Mucosa of descending colon (tissue), 3 donors: Measurements from ENCODE around the gene AOPEP. TPM values are rescaled to one million over a fixed set of nuclear protein-coding genes. Genes with fewer than 3 reads are reported as not detected.
A peak's percentile ranks its signal among the peaks of the same experiment; 100 is the strongest.

ENCODE experiments used
- ATAC-seq: fragments of 200-7000 bp; cut with Tn5 transposase; one replicate; pipeline ENCODE4 v1.9.1; 2020; ENCODE audit warnings: mild to moderate bottlenecking, moderate library complexity
- DNase-seq, 3 donors: peaks; one replicate each; pipeline ENCODE4 v3.0.0-alpha.2; 2020
- H3K36me3 ChIP-seq: fragments of 200-600 bp; one replicate; pipeline ENCODE4 v1.8.0; 2021; ENCODE audit warnings: low read depth, mild to moderate bottlenecking
- H3K4me1 ChIP-seq: fragments of 200-600 bp; one replicate; pipeline ENCODE4 v1.8.0; 2021; ENCODE audit warnings: low read depth, mild to moderate bottlenecking
- H3K4me3 ChIP-seq: fragments of 200-600 bp; one replicate; pipeline ENCODE4 v1.8.0; 2021; ENCODE audit warnings: mild to moderate bottlenecking
- H3K9me3 ChIP-seq: fragments of 200-600 bp; one replicate; pipeline ENCODE4 v1.8.0; 2021; ENCODE audit warnings: mild to moderate bottlenecking
- intact Hi-C, 2 donors: fragments of 100-400 bp; cut with DNase I in 1 of 2; cut with micrococcal nuclease in 1 of 2; formaldehyde crosslinking; loops; one replicate each; pipeline versions ENCODE4 v1.11.0 to v1.11.1; 2022; cut with DNase I, micrococcal nuclease
- total RNA-seq, 3 donors: library from RNA; stranded (reverse); fragmentation: NEBNext Ultra II Directional in 2 of 3; extraction: Animal tissue kit (Norgen Biotek cat#: 25700) in 2 of 3; gene quantifications; one replicate each; pipeline versions ENCODE4 v1.2.1 to v1.2.4, GENCODE V29; 2021 to 2023
- TF ChIP-seq, protein P1 (sequence below): fragments of 200-600 bp; IDR thresholded peaks from one replicate; pipeline ENCODE4 v1.8.0; 2022; ENCODE audit warnings: antibody characterized with exemption, mild to moderate bottlenecking
- donor health status: DM: no; HTN: no; CAD: no; lungs with moderate emphysema.
- donor health status: DM: no; HTN: no; CAD: no.
- donor health status: DM: no; HTN: yes; CAD: no.

The AOPEP gene
- total RNA-seq, 3 donors from 2014 or later, result 47.5 to 102 (median 57.8) TPM

- ATAC-seq, result no peak
- no peak overlapping the region for H3K4me3 ChIP-seq
- intact Hi-C loops, result no loop called here
- no peak for DNase-seq
- TF ChIP-seq, protein P1, sequence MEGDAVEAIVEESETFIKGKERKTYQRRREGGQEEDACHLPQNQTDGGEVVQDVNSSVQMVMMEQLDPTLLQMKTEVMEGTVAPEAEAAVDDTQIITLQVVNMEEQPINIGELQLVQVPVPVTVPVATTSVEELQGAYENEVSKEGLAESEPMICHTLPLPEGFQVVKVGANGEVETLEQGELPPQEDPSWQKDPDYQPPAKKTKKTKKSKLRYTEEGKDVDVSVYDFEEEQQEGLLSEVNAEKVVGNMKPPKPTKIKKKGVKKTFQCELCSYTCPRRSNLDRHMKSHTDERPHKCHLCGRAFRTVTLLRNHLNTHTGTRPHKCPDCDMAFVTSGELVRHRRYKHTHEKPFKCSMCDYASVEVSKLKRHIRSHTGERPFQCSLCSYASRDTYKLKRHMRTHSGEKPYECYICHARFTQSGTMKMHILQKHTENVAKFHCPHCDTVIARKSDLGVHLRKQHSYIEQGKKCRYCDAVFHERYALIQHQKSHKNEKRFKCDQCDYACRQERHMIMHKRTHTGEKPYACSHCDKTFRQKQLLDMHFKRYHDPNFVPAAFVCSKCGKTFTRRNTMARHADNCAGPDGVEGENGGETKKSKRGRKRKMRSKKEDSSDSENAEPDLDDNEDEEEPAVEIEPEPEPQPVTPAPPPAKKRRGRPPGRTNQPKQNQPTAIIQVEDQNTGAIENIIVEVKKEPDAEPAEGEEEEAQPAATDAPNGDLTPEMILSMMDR, result no peak
- no peaks in the 10 kb centered on the region for H3K36me3 ChIP-seq
- no peaks in the 10 kb centered on the region for H3K9me3 ChIP-seq
- no peaks in the 10 kb centered on the region for H3K4me1 ChIP-seq
These were observed 91.0 kb downstream of the AOPEP start for GRCh38 chr9:94817291-94818177.

GRCh38 chr9:94818178-94818541 is 91.7 kb downstream of the AOPEP start:
- DNase-seq (no peak), ATAC-seq (no peak)
- Histone ChIP-seq H3K4me1 (no peaks in the 10 kb centered on the region), H3K4me3 (no peak overlapping the region), H3K9me3 (no peaks in the 10 kb centered on the region), H3K36me3 (no peaks in the 10 kb centered on the region)
- intact Hi-C loops, result no loop called here
- TF ChIP-seq, protein P1, result no peak

- TF ChIP-seq, protein P1, result no peak
- DNase-seq (no peak), ATAC-seq (peak; percentile 9)
These were observed 92.7 kb downstream of the AOPEP start for GRCh38 chr9:94819161-94819687.

GRCh38 chr9:94821098-94821887 is 94.8 kb downstream of the AOPEP start:
- no peak overlapping the region for H3K4me3 ChIP-seq
- no peaks in the 10 kb centered on the region for H3K9me3 ChIP-seq
- H3K4me1 ChIP-seq, result peaks cover 11% of the 10 kb centered on the region
- H3K36me3 ChIP-seq, result no peaks in the 10 kb centered on the region
- DNase-seq (no peak), ATAC-seq (no peak)
- intact Hi-C loops, result no loop called here
- TF ChIP-seq, protein P1, result no peak

More at GRCh38 chr9:94819161-94819687, 92.7 kb downstream of the AOPEP start:
- Histone ChIP-seq H3K36me3 (no peaks in the 10 kb centered on the region), H3K9me3 (no peaks in the 10 kb centered on the region), H3K4me1 (no peaks in the 10 kb centered on the region), H3K4me3 (no peak overlapping the region)
- intact Hi-C loops, result no loop called here

- no peaks in the 10 kb centered on the region for H3K36me3 ChIP-seq
- intact Hi-C loops, result no loop called here
- H3K4me3 ChIP-seq, result no peak overlapping the region
- DNase-seq (no peak), ATAC-seq (no peak)
- H3K4me1 ChIP-seq, result peaks cover 19% of the 10 kb centered on the region
- H3K9me3 ChIP-seq, result no peaks in the 10 kb centered on the region
- TF ChIP-seq, protein P1, result no peak
These were observed 95.8 kb downstream of the AOPEP start for GRCh38 chr9:94822273-94822672.
